ENCODE data around the gene ZNF165. TPM values are rescaled to one million over a fixed set of nuclear protein-coding genes. Genes with fewer than 3 reads are reported as not detected.
"Not testable (repeated sequence)": the region's sequence is repeated elsewhere in the genome, so short reads cannot be mapped to it uniquely, and the experiment has no call there.

The ZNF165 gene
- total and polyA plus RNA-seq, 2 donors (not counting 3 experiments of a cell fraction or from before 2014, with no cell fraction given), result 0.03 to 0.27 TPM

DNA sequence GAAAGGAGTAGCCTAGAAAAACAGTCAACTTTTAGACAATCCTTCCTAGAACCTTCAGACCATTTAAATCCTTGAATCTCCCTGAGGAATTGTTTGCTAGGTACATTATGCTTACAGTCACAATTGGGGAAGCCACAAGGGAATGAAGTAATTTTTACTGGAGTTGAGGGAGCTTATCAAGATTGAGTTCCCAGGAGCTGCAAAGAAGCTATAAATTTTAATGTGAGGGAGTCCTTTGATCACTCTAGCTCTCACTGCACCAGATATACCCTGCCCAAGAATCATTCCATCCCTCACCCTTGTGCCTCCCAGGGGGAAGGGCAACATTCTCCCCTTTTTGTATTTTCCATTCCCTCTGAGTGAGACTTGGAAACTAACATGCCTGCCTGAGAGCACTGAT lies 12.3 kb upstream of the ZNF165 start:
- ChIA-PET CTCF (no interaction called here), POLR2A (no interaction called here)
- TF ChIP-seq FOS (IDR thresholded peaks at IDR 0.05; ENCODE audit: borderline replicate concordance, insufficient read depth, low read length) (no peak), MYC (IDR thresholded peaks at IDR 0.05; ENCODE audit: low read depth, low read length) (no peak), POLR2AphosphoS5 (IDR thresholded peaks at IDR 0.05; ENCODE audit: insufficient read depth, low read depth, low read length) (no peak), JUN (IDR thresholded peaks at IDR 0.05; ENCODE audit: borderline replicate concordance, insufficient read depth, insufficient read length, low read depth) (no peak), POLR2A (IDR thresholded peaks at IDR 0.05; ENCODE audit: low read depth, low read length) (no peak), EZH2 (IDR thresholded peaks at IDR 0.05; ENCODE audit: borderline replicate concordance, low read depth, low read length, severe bottlenecking) (no peak)
- TF ChIP-seq, protein P1, sequence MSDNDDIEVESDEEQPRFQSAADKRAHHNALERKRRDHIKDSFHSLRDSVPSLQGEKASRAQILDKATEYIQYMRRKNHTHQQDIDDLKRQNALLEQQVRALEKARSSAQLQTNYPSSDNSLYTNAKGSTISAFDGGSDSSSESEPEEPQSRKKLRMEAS (IDR thresholded peaks at IDR 0.05; ENCODE audit: insufficient read depth, insufficient read length), result no peak
- TF ChIP-seq, protein P2, sequence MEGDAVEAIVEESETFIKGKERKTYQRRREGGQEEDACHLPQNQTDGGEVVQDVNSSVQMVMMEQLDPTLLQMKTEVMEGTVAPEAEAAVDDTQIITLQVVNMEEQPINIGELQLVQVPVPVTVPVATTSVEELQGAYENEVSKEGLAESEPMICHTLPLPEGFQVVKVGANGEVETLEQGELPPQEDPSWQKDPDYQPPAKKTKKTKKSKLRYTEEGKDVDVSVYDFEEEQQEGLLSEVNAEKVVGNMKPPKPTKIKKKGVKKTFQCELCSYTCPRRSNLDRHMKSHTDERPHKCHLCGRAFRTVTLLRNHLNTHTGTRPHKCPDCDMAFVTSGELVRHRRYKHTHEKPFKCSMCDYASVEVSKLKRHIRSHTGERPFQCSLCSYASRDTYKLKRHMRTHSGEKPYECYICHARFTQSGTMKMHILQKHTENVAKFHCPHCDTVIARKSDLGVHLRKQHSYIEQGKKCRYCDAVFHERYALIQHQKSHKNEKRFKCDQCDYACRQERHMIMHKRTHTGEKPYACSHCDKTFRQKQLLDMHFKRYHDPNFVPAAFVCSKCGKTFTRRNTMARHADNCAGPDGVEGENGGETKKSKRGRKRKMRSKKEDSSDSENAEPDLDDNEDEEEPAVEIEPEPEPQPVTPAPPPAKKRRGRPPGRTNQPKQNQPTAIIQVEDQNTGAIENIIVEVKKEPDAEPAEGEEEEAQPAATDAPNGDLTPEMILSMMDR (IDR thresholded peaks at IDR 0.05; ENCODE audit: extremely low read depth in 1 of 2, insufficient read depth in 1 of 2, low read depth in 1 of 2, low read length in 2 of 2), result no peak
- dilution Hi-C loops (cut with MboI; ENCODE audit: extremely low pct_ligation_motif_present, low sequenced_read_pairs), result no loop called here
- Histone ChIP-seq H2AFZ (ENCODE audit: low read depth, low read length) (no peak overlapping the region), H3K9me1 (replicated peaks; ENCODE audit: control insufficient read depth, extremely low read depth, insufficient read depth, low read length) (no peaks in the 10 kb centered on the region), H3K9me3 (replicated peaks; ENCODE audit: control insufficient read depth, insufficient read depth, low read length) (no peaks in the 10 kb centered on the region), H3K27ac (ENCODE audit: insufficient read depth, low read depth, low read length) (no peak overlapping the region), H3K9ac (replicated peaks; ENCODE audit: extremely low read depth, insufficient read depth, low read length) (no peak overlapping the region), H3K79me2 (ENCODE audit: control insufficient read depth, insufficient read depth, low read length) (no peaks in the 10 kb centered on the region), H3K36me3 (ENCODE audit: control insufficient read depth in 2 of 2, extremely low read depth in 1 of 2, insufficient read depth in 2 of 2, low read length in 2 of 2) (no peaks in the 10 kb centered on the region), H3K27me3 (ENCODE audit: control insufficient read depth in 2 of 2, insufficient read depth in 2 of 2, low read length in 2 of 2) (peaks cover 0 to 4% of the 10 kb centered on the region in 2 experiments), H3K4me2 (ENCODE audit: insufficient read depth, low read length) (no peak overlapping the region), H3K4me3 (replicated peaks in 1 of 3; ENCODE audit: insufficient read depth in 1 of 3, low read depth in 1 of 3, low read length in 3 of 3) (no peak overlapping the region), H3K4me1 (ENCODE audit: control insufficient read depth, extremely low read depth, insufficient read depth, low read length) (no peaks in the 10 kb centered on the region), H4K20me1 (replicated peaks; ENCODE audit: control insufficient read depth, extremely low read depth, insufficient read depth, low read length) (no peaks in the 10 kb centered on the region)
- intact Hi-C loops (cut with micrococcal nuclease), result no loop called here
- DNase-seq (ENCODE audit: low read depth, low spot score) (no peak), FAIRE-seq (no peak)
- no TSS peak for BruUV-seq (replicated peaks)

DNA sequence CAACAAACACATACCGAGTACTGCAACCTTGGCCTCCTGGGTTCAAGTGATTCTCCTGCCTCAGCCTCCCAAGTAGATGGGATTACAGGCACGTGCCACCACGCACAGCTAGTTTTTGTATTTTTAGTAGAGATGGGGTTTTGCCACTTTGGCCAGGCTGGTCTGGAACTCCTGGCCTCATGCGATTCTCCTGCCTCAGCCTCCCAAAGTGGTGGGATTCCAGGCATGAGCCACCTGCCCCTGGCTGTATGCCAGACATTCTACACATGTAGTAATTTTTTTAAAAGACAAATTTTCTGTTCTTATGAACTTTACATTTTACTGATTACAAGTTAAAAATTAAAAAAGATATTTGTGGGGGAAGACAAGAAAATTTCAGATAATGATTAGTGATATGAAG lies 9.4 kb upstream of the ZNF165 start:
- dilution Hi-C loops (cut with MboI; ENCODE audit: extremely low pct_ligation_motif_present, low sequenced_read_pairs); H3K4me2 ChIP-seq (ENCODE audit: insufficient read depth, low read length); H3K4me3 ChIP-seq (replicated peaks in 1 of 3; ENCODE audit: insufficient read depth in 1 of 3, low read depth in 1 of 3, low read length in 3 of 3); H3K4me1 ChIP-seq (ENCODE audit: control insufficient read depth, extremely low read depth, insufficient read depth, low read length); H3K79me2 ChIP-seq (ENCODE audit: control insufficient read depth, insufficient read depth, low read length); H2AFZ ChIP-seq (ENCODE audit: low read depth, low read length); H3K27ac ChIP-seq (ENCODE audit: insufficient read depth, low read depth, low read length); CTCF ChIA-PET; BruUV-seq (replicated peaks); FAIRE-seq; intact Hi-C loops (cut with micrococcal nuclease); H4K20me1 ChIP-seq (replicated peaks; ENCODE audit: control insufficient read depth, extremely low read depth, insufficient read depth, low read length); H3K9me1 ChIP-seq (replicated peaks; ENCODE audit: control insufficient read depth, extremely low read depth, insufficient read depth, low read length); H3K27me3 ChIP-seq (ENCODE audit: control insufficient read depth in 2 of 2, insufficient read depth in 2 of 2, low read length in 2 of 2); H3K9ac ChIP-seq (replicated peaks; ENCODE audit: extremely low read depth, insufficient read depth, low read length); POLR2A ChIA-PET; H3K36me3 ChIP-seq (ENCODE audit: control insufficient read depth in 2 of 2, extremely low read depth in 1 of 2, insufficient read depth in 2 of 2, low read length in 2 of 2); H3K9me3 ChIP-seq (replicated peaks; ENCODE audit: control insufficient read depth, insufficient read depth, low read length); DNase-seq (ENCODE audit: low read depth, low spot score): not testable (repeated sequence)

All from endothelial cell of umbilical vein (primary cell).